Keratinocyte (primary cell): ENCODE data around the gene MTOR.

Experiments used
- EZH2 ChIP-seq: IDR thresholded peaks from one replicate; pipeline ENCODE4 v1.6.1; 2012; ENCODE audit warnings: inconsistent platforms, mild to moderate bottlenecking, low read length, moderate library complexity
- TF ChIP-seq, protein P1 (sequence below), 3 experiments: IDR thresholded peaks in 1 of 3; conservative IDR thresholded peaks in 1 of 3; optimal IDR thresholded peaks in 1 of 3; 2 replicates in 2 of 3; 3 replicates in 1 of 3; pipeline versions ENCODE3 to v1.5.1; 2011; ENCODE audit warnings: low read length in 3 of 3, mild to moderate bottlenecking in 3 of 3, moderate library complexity in 2 of 3, control low read depth in 1 of 3, inconsistent platforms in 1 of 3; ENCODE audit not compliant: insufficient read depth in 2 of 3; ENCODE audit errors: extremely low read depth in 1 of 3

DNA sequence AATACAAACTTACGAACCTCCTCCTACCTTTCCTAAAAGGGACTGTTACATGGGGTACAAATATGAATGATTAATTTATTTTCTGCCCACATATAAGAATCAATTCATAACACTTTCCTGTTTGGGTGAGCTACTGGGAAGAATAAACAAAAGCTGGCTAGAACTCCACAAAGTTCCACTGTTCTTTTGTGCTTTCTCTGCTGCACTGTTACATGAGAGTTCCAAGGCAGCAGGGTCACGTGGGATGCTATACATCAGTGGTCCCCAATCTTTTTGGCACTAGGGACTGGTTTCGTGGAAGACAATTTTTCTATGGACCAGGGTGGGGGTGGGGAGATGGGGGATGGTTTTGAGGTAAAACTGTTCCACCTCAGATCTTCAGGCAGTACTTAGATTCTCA, 75.4 kb downstream of the MTOR start:
- TF ChIP-seq, protein P1, sequence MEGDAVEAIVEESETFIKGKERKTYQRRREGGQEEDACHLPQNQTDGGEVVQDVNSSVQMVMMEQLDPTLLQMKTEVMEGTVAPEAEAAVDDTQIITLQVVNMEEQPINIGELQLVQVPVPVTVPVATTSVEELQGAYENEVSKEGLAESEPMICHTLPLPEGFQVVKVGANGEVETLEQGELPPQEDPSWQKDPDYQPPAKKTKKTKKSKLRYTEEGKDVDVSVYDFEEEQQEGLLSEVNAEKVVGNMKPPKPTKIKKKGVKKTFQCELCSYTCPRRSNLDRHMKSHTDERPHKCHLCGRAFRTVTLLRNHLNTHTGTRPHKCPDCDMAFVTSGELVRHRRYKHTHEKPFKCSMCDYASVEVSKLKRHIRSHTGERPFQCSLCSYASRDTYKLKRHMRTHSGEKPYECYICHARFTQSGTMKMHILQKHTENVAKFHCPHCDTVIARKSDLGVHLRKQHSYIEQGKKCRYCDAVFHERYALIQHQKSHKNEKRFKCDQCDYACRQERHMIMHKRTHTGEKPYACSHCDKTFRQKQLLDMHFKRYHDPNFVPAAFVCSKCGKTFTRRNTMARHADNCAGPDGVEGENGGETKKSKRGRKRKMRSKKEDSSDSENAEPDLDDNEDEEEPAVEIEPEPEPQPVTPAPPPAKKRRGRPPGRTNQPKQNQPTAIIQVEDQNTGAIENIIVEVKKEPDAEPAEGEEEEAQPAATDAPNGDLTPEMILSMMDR (optimal IDR thresholded peaks at IDR 0.05 in 1 of 3, IDR thresholded peaks at IDR 0.05 in 1 of 3, conservative IDR thresholded peaks at IDR 0.05 in 1 of 3; ENCODE audit: extremely low read depth in 1 of 3, insufficient read depth in 2 of 3, low read length in 3 of 3): no peak
- TF ChIP-seq EZH2: no peak
